Left ventricle myocardium inferior (tissue), 1 donor: ENCODE measurements around the gene AVPR1A. TPM values are rescaled to one million over a fixed set of nuclear protein-coding genes. Genes with fewer than 3 reads are reported as not detected.
"Not testable (repeated sequence)": the region's sequence is repeated elsewhere in the genome, so short reads cannot be mapped to it uniquely, and the experiment has no call there.

Experiments
- DNase-seq: peaks from one replicate; pipeline ENCODE4 v3.0.0-alpha.2; 2020
- H3K27ac ChIP-seq: fragments of 200-600 bp; replicated peaks from 2 replicates; pipeline ENCODE4 v1.8.0; 2021
- H3K27me3 ChIP-seq: fragments of 200-600 bp; 2 replicates; pipeline ENCODE4 v1.8.0; 2021; ENCODE audit warnings: low read depth
- H3K36me3 ChIP-seq: fragments of 200-600 bp; 2 replicates; pipeline ENCODE4 v1.8.0; 2021
- H3K4me1 ChIP-seq: fragments of 200-600 bp; 2 replicates; pipeline ENCODE4 v1.8.0; 2021
- H3K4me3 ChIP-seq: fragments of 200-600 bp; 2 replicates; pipeline ENCODE4 v1.8.0; 2021; ENCODE audit warnings: mild to moderate bottlenecking, moderate library complexity
- H3K9me3 ChIP-seq: fragments of 200-600 bp; replicated peaks from 2 replicates; pipeline ENCODE4 v1.8.0; 2021
- intact Hi-C: fragments of 100-400 bp; cut with micrococcal nuclease; formaldehyde crosslinking; loops from one replicate; pipeline ENCODE4 v1.11.0; 2022
- long read RNA-seq: library from polyadenylated mRNA; unstranded; transcript quantifications from one replicate; pipeline ENCODE4 v2.0.0, GENCODE V29; 2021
- total RNA-seq: library from RNA; stranded (reverse); fragmentation: NEBNext Ultra II Directional; extraction: Animal tissue kit (Norgen Biotek cat#: 25700); gene quantifications from one replicate; pipeline ENCODE4 v1.2.1, GENCODE V29; 2021
- TF ChIP-seq, protein P1 (sequence below): fragments of 200-600 bp; IDR thresholded peaks from 2 replicates; pipeline ENCODE4 v1.8.0; 2021; ENCODE audit warnings: antibody characterized with exemption, mild to moderate bottlenecking, borderline replicate concordance
- donor health status: DM: no; HTN: yes; CAD: no; lungs with severe emphysema.

The AVPR1A gene
- 1.3 TPM for total RNA-seq
- long read RNA-seq, full-length matches to known transcripts, result 1 of 1 reads
- long read RNA-seq, partial matches to known transcripts, result 0 of 1 reads
- long read RNA-seq, other reads (novel, unspliced or antisense), result 0 of 1 reads

- H3K27me3 ChIP-seq, result peaks cover 80% of the 10 kb centered on the region
- H3K4me3 ChIP-seq, result peak within 1 kb of the TSS; percentile 66
- peak; percentile 29 for DNase-seq
- intact Hi-C loops, result no loop called here
- no peaks in the 10 kb centered on the region for H3K9me3 ChIP-seq
- peak within 1 kb of the TSS; percentile 62 for H3K27ac ChIP-seq
- TF ChIP-seq, protein P1, sequence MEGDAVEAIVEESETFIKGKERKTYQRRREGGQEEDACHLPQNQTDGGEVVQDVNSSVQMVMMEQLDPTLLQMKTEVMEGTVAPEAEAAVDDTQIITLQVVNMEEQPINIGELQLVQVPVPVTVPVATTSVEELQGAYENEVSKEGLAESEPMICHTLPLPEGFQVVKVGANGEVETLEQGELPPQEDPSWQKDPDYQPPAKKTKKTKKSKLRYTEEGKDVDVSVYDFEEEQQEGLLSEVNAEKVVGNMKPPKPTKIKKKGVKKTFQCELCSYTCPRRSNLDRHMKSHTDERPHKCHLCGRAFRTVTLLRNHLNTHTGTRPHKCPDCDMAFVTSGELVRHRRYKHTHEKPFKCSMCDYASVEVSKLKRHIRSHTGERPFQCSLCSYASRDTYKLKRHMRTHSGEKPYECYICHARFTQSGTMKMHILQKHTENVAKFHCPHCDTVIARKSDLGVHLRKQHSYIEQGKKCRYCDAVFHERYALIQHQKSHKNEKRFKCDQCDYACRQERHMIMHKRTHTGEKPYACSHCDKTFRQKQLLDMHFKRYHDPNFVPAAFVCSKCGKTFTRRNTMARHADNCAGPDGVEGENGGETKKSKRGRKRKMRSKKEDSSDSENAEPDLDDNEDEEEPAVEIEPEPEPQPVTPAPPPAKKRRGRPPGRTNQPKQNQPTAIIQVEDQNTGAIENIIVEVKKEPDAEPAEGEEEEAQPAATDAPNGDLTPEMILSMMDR, result no peak
- H3K36me3 ChIP-seq, result no peaks in the 10 kb centered on the region
- peaks cover 31% of the 10 kb centered on the region for H3K4me1 ChIP-seq
These were observed at the start of gene AVPR1A for GRCh38 chr12:63150713-63151622. Gene AVPR1A (minus strand): TSS chr12:63151201. CDS start chr12:63150836, 365 bp downstream.

GRCh38 chr12:63196168-63196567 lies 45.2 kb upstream of the AVPR1A start:
- Histone ChIP-seq H3K9me3 (peaks cover 30% of the 10 kb centered on the region), H3K27me3 (peaks cover 5% of the 10 kb centered on the region), H3K4me1 (no peaks in the 10 kb centered on the region), H3K27ac (no peak overlapping the region), H3K4me3 (no peak overlapping the region), H3K36me3 (no peaks in the 10 kb centered on the region)
- intact Hi-C loops, result no loop called here
- DNase-seq, result no peak
- TF ChIP-seq, protein P1, result no peak

DNA sequence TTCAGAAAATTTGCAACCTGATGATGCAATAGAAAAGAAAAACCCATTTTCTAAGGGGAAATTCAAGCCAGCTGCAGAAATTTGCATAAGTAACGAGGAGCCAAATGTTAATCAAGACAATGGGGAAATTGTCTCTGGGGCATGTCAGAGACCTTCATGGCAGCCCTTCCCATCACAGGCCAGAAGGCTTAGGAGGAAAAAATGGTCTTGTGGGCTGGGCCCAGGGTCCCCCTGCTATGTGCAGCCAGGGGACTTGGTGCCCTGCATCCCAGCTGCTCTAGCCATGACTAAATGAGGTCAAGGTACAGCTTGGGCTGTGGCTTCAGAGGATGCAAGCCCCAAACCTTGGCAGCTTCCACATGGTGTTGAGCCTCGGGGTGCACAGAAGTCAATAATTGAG lies 28.2 kb upstream of the AVPR1A start:
- H3K4me3 ChIP-seq, result no peak overlapping the region
- DNase-seq, result no peak
- intact Hi-C loops, result no loop called here
- TF ChIP-seq, protein P1, result no peak
- H3K36me3 ChIP-seq, result peaks cover 2% of the 10 kb centered on the region
- H3K4me1 ChIP-seq, result no peaks in the 10 kb centered on the region
- H3K27ac ChIP-seq, result no peak overlapping the region
- peaks cover 56% of the 10 kb centered on the region for H3K9me3 ChIP-seq
- peaks cover 9% of the 10 kb centered on the region for H3K27me3 ChIP-seq

DNA sequence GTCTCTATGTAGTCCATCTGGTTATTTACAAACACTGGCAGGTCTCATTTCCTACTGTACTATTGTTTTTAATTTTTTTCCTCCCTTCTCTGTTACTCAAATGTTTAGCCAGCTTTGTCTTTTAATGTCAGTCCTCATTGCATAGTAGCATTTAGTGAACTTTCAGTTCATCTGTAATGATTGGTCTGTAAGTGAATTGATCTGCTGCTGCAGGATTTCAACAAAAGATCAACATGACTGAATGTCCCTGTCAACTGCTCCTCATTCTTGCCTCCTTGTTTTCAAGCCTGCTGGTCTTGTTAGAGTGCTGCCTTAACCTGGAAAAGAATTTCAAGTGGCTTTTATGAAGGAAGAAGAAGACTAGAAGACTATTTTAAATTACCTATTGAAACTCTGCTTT lies 19.3 kb upstream of the AVPR1A start:
- Histone ChIP-seq H3K27me3 (peaks cover 8% of the 10 kb centered on the region), H3K4me3 (no peak overlapping the region), H3K9me3 (peaks cover 2% of the 10 kb centered on the region), H3K36me3 (no peaks in the 10 kb centered on the region), H3K27ac (no peak overlapping the region), H3K4me1 (no peaks in the 10 kb centered on the region)
- no peak for DNase-seq
- intact Hi-C loops, result no loop called here
- TF ChIP-seq, protein P1, result no peak

GRCh38 chr12:63167741-63168140 lies 16.7 kb upstream of the AVPR1A start:
- H3K9me3 ChIP-seq, intact Hi-C loops, H3K4me3 ChIP-seq, H3K4me1 ChIP-seq, H3K27me3 ChIP-seq, H3K36me3 ChIP-seq, H3K27ac ChIP-seq, DNase-seq: not testable (repeated sequence)

DNA sequence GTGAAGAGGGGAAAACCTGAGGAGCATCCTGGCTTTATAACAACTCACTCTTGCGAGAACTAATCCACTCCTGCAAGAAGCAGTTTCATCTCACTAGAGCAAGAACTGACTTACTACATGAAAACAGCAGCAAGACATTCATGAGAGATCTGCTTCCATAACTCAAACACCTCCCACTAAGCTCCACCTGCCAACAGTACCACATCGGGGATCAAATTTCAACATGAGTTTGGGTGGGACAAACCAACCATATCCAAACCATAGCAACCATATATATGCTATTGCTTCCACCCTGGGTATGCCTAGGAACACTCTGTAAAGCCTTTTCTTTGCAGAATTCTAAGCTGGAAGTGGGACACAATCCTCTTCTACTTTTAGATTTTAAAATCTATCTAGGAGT lies 13.9 kb upstream of the AVPR1A start:
- DNase-seq, result no peak
- no peaks in the 10 kb centered on the region for H3K9me3 ChIP-seq
- TF ChIP-seq, protein P1, result no peak
- intact Hi-C loops, result no loop called here
- H3K4me3 ChIP-seq, result no peak overlapping the region
- H3K36me3 ChIP-seq, result no peaks in the 10 kb centered on the region
- no peak overlapping the region for H3K27ac ChIP-seq
- no peaks in the 10 kb centered on the region for H3K27me3 ChIP-seq
- H3K4me1 ChIP-seq, result no peaks in the 10 kb centered on the region
